Suprapubic skin (tissue), 4 donors: ENCODE measurements around the gene FKBP2.

Source experiments
- CTCF ChIP-seq, 2 donors: fragments of 200-600 bp in 1 of 2; fragments of 450-650 bp in 1 of 2; sonication (generic) in 1 of 2; IDR thresholded peaks; one replicate each; pipeline ENCODE4 v1.5.1; 2016 to 2019; ENCODE audit warnings: antibody characterized with exemption in 2 of 2, mild to moderate bottlenecking in 1 of 2, moderate library complexity in 1 of 2
- EP300 ChIP-seq: sonication (generic); formaldehyde crosslinking; IDR thresholded peaks from one replicate; pipeline ENCODE4 v1.6.1; 2017; ENCODE audit warnings: antibody characterized with exemption
- POLR2A ChIP-seq, 2 donors: fragments of 450-650 bp; IDR thresholded peaks; one replicate each; pipeline ENCODE4 v1.6.1; 2017; ENCODE audit warnings: antibody characterized with exemption in 2 of 2, mild to moderate bottlenecking in 2 of 2, moderate library complexity in 2 of 2
- POLR2AphosphoS5 ChIP-seq, 3 donors: sonication (generic); formaldehyde crosslinking; IDR thresholded peaks; one replicate each; pipeline ENCODE4 v1.6.1; 2017; ENCODE audit warnings: antibody characterized with exemption in 3 of 3

GRCh38 chr11:64203421-64204079 lies 37.3 kb upstream of the FKBP2 start:
- TF ChIP-seq CTCF (IDR thresholded peaks at IDR 0.05) (no peak), EP300 (no peak), POLR2A (IDR thresholded peaks at IDR 0.05) (no peak), POLR2AphosphoS5 (IDR thresholded peaks at IDR 0.05) (no peak)
